OCI-LY7 (cell line): ENCODE data around the gene RXRB. TPM values are rescaled to one million over a fixed set of nuclear protein-coding genes. Genes with fewer than 3 reads are reported as not detected.

Experiments used
- BruUV-seq: library from RNA; stranded (reverse); fragments of 400-500 nt; replicated peaks from 2 replicates; lab custom pipeline; 2021; lab: Mats Ljungman, UMichigan
- CTCF ChIA-PET: fragments of 300-600 bp; sonication (Branson Sonifier 250); formaldehyde crosslinking; loops from one replicate; lab custom pipeline; 2022; ENCODE audit warnings: antibody characterized with exemption; ENCODE audit not compliant: unreplicated experiment; lab: Charles Lee
- POLR2A ChIA-PET: fragments of 300-600 bp; sonication (Branson Sonifier 250); formaldehyde crosslinking; loops from one replicate; lab custom pipeline; 2022; ENCODE audit warnings: antibody characterized with exemption; lab: Charles Lee
- DNase-seq: peaks from one replicate; pipeline ENCODE4 v3.0.0-alpha.2; 2015; ENCODE audit warnings: low spot score
- H2AFZ ChIP-seq: fragments of 200-600 bp; sonication (generic), shearing (Covaris generic); 2 replicates; pipeline ENCODE4 v1.6.1; 2014; ENCODE audit warnings: mild to moderate bottlenecking, antibody characterized with exemption, low read length, moderate library complexity
- H3K27ac ChIP-seq: fragments of 200-600 bp; sonication (generic); 2 replicates; pipeline ENCODE4 v1.5.1; 2014; ENCODE audit warnings: mixed run types, low read depth, mild to moderate bottlenecking, moderate library complexity, low read length, inconsistent platforms; ENCODE audit not compliant: poor library complexity, severe bottlenecking
- H3K36me3 ChIP-seq: fragments of 200-600 bp; sonication (generic); 2 replicates; pipeline ENCODE4 v1.6.1; 2014; ENCODE audit warnings: mild to moderate bottlenecking, antibody characterized with exemption, low read length, moderate library complexity, mixed read lengths; ENCODE audit not compliant: insufficient read depth
- H3K4me1 ChIP-seq: fragments of 200-600 bp; sonication (generic); 2 replicates; pipeline ENCODE4 v1.5.1; 2014; ENCODE audit warnings: mild to moderate bottlenecking, low read length; ENCODE audit not compliant: insufficient read depth, poor library complexity, severe bottlenecking
- H3K4me2 ChIP-seq: fragments of 200-600 bp; sonication (generic); 2 replicates; pipeline ENCODE4 v1.6.1; 2014; ENCODE audit warnings: mild to moderate bottlenecking, low read length
- H3K4me3 ChIP-seq: fragments of 200-600 bp; sonication (generic); 2 replicates; pipeline ENCODE4 v1.5.1; 2014; ENCODE audit warnings: mild to moderate bottlenecking, low read depth, low read length; ENCODE audit not compliant: poor library complexity, severe bottlenecking
- H3K79me2 ChIP-seq: fragments of 200-600 bp; sonication (generic); 2 replicates; pipeline ENCODE4 v1.6.1; 2016; ENCODE audit warnings: low read depth, mild to moderate bottlenecking, low read length, moderate library complexity, mixed read lengths; ENCODE audit not compliant: insufficient read depth
- H3K9me2 ChIP-seq: fragments of 200-600 bp; sonication (generic); 2 replicates; pipeline ENCODE4 v1.6.1; 2016; ENCODE audit warnings: mild to moderate bottlenecking, low read length, mixed read lengths; ENCODE audit not compliant: insufficient read depth
- H3K9me3 ChIP-seq: fragments of 200-600 bp; sonication (generic); 2 replicates; pipeline ENCODE4 v1.6.1; 2014; ENCODE audit warnings: mild to moderate bottlenecking, mixed run types, low read length, mixed read lengths
- H4K20me1 ChIP-seq: fragments of 200-600 bp; sonication (generic); 2 replicates; pipeline ENCODE4 v1.6.1; 2014; ENCODE audit warnings: mild to moderate bottlenecking, antibody characterized with exemption, low read length, moderate library complexity, mixed read lengths; ENCODE audit not compliant: insufficient read depth
- EZH2phosphoT487 ChIP-seq: fragments of 200-600 bp; sonication (generic); IDR thresholded peaks from 2 replicates; pipeline ENCODE4 v1.6.1; 2018; ENCODE audit warnings: low read depth, borderline replicate concordance, mild to moderate bottlenecking, mixed run types, antibody characterized with exemption, low read length, moderate library complexity, mixed read lengths
- intact Hi-C: fragments of 100-400 bp; cut with micrococcal nuclease; formaldehyde crosslinking; loops from one replicate; pipeline ENCODE4 v1.10.0; 2022; ENCODE audit not compliant: unreplicated experiment
- total RNA-seq, 2 experiments: library from RNA; depleted of rRNA in 1 of 2; stranded (reverse); fragments of >200 nt in 1 of 2; shearing (Covaris generic) in 1 of 2; gene quantifications; 2 replicates each; pipeline ENCODE4 v1.2.3, GENCODE V29; 2014 to 2022
- TF ChIP-seq, protein P1 (sequence below): fragments of 200-600 bp; sonication (generic); conservative IDR thresholded peaks from 2 replicates; pipeline ENCODE4 v1.5.1; 2014; ENCODE audit warnings: mild to moderate bottlenecking, antibody characterized with exemption, low read length, moderate library complexity, mixed read lengths

RXRB gene
- total RNA-seq, 2 experiments from 2014 or later: 32.5 to 47.3 TPM

DNA sequence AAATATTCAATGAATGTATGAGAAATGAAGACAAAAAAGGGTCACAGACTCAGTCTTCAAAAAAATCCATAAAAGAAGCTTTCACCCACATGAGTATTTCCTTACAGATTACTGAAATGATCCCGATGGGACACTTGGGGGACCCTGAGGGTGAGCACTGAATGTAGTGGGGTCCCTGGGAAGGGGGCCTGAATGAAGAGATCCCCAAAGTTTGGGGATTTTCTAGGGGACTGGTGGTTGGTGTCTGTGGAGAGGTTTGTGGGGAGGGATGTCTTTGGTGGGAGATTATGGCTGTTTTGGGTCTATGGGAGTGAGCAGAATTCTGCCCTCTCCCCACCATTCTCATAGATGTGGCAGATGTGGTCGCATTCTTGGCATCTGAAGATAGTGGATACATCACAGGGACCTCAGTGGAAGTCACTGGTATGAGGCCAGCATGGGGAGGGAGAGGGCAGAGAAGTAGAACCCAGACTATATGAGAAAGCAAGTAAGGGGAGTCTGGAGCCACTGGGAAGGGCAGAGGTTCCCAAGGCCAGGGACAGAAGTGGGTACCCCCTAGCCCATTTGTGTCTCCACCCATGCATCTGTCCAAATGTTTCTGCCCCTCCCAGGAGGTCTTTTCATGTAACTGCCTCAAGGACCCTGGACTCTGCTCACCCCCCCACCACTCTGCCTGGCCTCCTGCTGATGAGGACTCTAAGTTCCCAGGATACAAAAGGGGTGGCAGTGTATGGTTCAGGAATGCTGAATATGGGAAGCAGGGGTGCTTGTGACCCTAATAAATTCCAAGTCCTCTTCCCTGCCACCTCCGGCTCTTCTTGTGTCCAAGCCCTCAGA lies 5.8 kb upstream of the RXRB start:
- no TSS peak for BruUV-seq
- Histone ChIP-seq H3K9me2 (no peaks in the 10 kb centered on the region), H3K4me2 (peak overlapping the region; percentile 92; the same call in 1 of the 2 replicates), H4K20me1 (no peaks in the 10 kb centered on the region), H3K79me2 (peaks cover 16% of the 10 kb centered on the region; the same call in 1 of the 2 replicates), H2AFZ (no peak overlapping the region), H3K9me3 (no peaks in the 10 kb centered on the region), H3K4me1 (peaks cover 53% of the 10 kb centered on the region), H3K27ac (no peak overlapping the region), H3K36me3 (peaks cover 32% of the 10 kb centered on the region), H3K4me3 (no peak overlapping the region)
- ChIA-PET POLR2A (no interaction called here), CTCF (no interaction called here)
- intact Hi-C loops: loop anchor here (10.0 kb wide), 1 partner anchor 209 kb away; the partner anchor contains the start of genes CUTA and PHF1
- no peak for TF ChIP-seq EZH2phosphoT487
- TF ChIP-seq, protein P1, sequence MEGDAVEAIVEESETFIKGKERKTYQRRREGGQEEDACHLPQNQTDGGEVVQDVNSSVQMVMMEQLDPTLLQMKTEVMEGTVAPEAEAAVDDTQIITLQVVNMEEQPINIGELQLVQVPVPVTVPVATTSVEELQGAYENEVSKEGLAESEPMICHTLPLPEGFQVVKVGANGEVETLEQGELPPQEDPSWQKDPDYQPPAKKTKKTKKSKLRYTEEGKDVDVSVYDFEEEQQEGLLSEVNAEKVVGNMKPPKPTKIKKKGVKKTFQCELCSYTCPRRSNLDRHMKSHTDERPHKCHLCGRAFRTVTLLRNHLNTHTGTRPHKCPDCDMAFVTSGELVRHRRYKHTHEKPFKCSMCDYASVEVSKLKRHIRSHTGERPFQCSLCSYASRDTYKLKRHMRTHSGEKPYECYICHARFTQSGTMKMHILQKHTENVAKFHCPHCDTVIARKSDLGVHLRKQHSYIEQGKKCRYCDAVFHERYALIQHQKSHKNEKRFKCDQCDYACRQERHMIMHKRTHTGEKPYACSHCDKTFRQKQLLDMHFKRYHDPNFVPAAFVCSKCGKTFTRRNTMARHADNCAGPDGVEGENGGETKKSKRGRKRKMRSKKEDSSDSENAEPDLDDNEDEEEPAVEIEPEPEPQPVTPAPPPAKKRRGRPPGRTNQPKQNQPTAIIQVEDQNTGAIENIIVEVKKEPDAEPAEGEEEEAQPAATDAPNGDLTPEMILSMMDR: no peak
- DNase-seq: no peak

DNA sequence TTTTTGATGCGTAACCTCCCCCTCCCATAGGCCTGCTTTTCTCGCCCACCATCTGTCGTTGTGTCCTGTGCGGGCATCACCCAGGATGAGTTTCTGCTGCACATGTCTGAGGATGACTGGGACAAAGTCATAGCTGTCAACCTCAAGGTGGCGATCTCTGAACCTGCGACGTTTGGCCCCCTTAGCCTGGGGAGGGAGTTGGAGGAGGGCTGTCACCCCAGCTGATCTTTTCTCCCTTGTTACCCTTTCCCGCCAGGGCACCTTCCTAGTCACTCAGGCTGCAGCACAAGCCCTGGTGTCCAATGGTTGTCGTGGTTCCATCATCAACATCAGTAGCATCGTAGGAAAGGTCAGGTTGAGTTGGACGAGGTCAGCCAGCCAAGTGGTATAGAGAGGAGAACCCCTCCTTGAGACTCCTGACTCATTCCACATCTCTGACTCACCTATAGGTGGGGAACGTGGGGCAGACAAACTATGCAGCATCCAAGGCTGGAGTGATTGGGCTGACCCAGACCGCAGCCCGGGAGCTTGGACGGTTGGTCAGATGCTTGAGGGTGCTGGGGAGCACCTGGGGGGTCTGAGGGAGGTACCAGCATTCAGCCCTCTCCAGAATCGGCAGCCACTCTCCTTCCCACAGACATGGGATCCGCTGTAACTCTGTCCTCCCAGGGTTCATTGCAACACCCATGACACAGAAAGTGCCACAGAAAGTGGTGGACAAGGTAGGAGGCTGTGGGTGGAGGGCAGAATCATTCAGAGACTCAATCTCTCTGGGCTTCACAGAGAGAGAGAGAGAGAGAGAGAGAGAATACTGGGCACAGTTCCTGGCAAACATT lies 4.9 kb upstream of the RXRB start:
- intact Hi-C loops: loop anchor here (1.0 to 10.0 kb wide), 2 partner anchors 43 to 209 kb away; partner anchors contain the start of genes CUTA and PHF1
- Histone ChIP-seq H3K27ac (peak overlapping the region; percentile 6), H3K4me3 (peak overlapping the region; percentile 78), H3K79me2 (peaks cover 21% of the 10 kb centered on the region; the same call in 1 of the 2 replicates), H2AFZ (peak overlapping the region; percentile 61; the same call in 1 of the 2 replicates), H3K36me3 (peaks cover 29% of the 10 kb centered on the region), H4K20me1 (no peaks in the 10 kb centered on the region), H3K9me3 (no peaks in the 10 kb centered on the region), H3K4me2 (peak overlapping the region; percentile 92), H3K9me2 (no peaks in the 10 kb centered on the region), H3K4me1 (peaks cover 54% of the 10 kb centered on the region)
- no TSS peak for BruUV-seq
- DNase-seq: peak; percentile 54
- ChIA-PET CTCF (interaction anchor here (0.8 to 1.0 kb wide), 3 partner anchors 41 to 44 kb away, joined by 3 to 9 read pairs (median 3); no protein-coding TSS in a partner anchor), POLR2A (no interaction called here)
- no peak for TF ChIP-seq EZH2phosphoT487
- TF ChIP-seq, protein P1: peak; percentile 68
